ENCODE data around the gene HOXD13.
A peak's percentile ranks its signal among the peaks of the same experiment; 100 is the strongest.

HOXD13 gene

DNA sequence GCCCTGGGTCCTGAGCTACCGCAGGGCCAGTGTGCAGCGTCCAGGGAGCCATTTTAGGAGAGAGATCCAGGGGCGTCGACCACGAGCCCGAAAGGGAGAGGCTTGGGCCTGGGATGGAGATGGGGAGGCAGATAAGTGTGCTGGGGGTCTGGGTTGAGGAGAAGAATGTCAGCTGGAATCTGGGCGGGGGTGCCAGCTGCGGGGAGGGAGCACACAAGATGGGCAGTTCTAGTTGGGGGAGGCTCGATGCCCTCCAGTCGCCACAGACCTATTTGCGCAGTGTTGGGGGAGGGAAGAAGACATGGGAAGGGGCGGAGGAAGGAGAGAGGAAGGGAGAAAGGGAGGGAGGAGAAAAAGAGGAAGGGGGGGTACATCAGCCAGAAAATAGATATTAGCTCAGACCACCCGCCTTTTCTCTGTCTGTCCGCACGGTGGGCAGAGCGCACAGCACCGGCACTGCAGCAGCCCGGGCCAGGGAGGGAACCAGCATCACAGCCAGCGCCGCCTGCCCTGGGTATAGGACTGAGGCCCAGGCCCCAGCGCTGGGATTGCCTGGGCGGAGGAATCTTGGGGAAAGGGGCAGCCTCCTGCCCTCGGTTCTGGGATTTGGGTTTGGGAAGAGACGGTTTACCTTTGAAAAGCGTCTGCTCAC is 12.7 kb downstream of the HOXD13 start (continued):
- TF ChIP-seq ZIC2 (tag by site-specific recombination; IDR thresholded peaks at IDR 0.05) (peak; percentile 12; the same call in 1 of the 2 replicates), ZNF785 (tag by site-specific recombination; IDR thresholded peaks at IDR 0.05) (no peak), ZNF707 (tag by site-specific recombination; IDR thresholded peaks at IDR 0.05) (no peak), ZFP69B (tag by site-specific recombination; IDR thresholded peaks at IDR 0.05) (peak; percentile 21; the same call in 1 of the 2 replicates), ZEB2 (tag by site-specific recombination; IDR thresholded peaks at IDR 0.05) (peak; percentile 67; the same call in 1 of the 2 replicates), REPIN1 (tag by site-specific recombination; IDR thresholded peaks at IDR 0.05; ENCODE audit: low read depth) (no peak), ZNF366 (tag by site-specific recombination; conservative IDR thresholded peaks at IDR 0.05) (peak; percentile 87), ZBTB21 (tag by site-specific recombination; IDR thresholded peaks at IDR 0.05) (0 out of 2 replicates have a peak, but pooled peaks have one; percentile 22), ZNF664 (tag by site-specific recombination; IDR thresholded peaks at IDR 0.05) (no peak), PATZ1 (tag by site-specific recombination; IDR thresholded peaks at IDR 0.05) (peak; percentile 98), ZNF843 (tag by site-specific recombination; IDR thresholded peaks at IDR 0.05) (peak; percentile 49), ZBTB17 (tag by site-specific recombination; IDR thresholded peaks at IDR 0.05) (peak; percentile 73), ZNF37A (tag by site-specific recombination; IDR thresholded peaks at IDR 0.05) (no peak), OSR2 (tag by site-specific recombination; IDR thresholded peaks at IDR 0.05) (0 out of 2 replicates have a peak, but pooled peaks have one; percentile 24), HIC1 (tag by site-specific recombination; IDR thresholded peaks at IDR 0.05) (peak; percentile 98), SP2 (tag by site-specific recombination; IDR thresholded peaks at IDR 0.05) (peak; percentile 88)
- TF ChIP-seq, protein P1, sequence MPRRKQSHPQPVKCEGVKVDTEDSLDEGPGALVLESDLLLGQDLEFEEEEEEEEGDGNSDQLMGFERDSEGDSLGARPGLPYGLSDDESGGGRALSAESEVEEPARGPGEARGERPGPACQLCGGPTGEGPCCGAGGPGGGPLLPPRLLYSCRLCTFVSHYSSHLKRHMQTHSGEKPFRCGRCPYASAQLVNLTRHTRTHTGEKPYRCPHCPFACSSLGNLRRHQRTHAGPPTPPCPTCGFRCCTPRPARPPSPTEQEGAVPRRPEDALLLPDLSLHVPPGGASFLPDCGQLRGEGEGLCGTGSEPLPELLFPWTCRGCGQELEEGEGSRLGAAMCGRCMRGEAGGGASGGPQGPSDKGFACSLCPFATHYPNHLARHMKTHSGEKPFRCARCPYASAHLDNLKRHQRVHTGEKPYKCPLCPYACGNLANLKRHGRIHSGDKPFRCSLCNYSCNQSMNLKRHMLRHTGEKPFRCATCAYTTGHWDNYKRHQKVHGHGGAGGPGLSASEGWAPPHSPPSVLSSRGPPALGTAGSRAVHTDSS (tag by site-specific recombination; IDR thresholded peaks at IDR 0.05), result peak; percentile 88
- TF ChIP-seq, protein P2, sequence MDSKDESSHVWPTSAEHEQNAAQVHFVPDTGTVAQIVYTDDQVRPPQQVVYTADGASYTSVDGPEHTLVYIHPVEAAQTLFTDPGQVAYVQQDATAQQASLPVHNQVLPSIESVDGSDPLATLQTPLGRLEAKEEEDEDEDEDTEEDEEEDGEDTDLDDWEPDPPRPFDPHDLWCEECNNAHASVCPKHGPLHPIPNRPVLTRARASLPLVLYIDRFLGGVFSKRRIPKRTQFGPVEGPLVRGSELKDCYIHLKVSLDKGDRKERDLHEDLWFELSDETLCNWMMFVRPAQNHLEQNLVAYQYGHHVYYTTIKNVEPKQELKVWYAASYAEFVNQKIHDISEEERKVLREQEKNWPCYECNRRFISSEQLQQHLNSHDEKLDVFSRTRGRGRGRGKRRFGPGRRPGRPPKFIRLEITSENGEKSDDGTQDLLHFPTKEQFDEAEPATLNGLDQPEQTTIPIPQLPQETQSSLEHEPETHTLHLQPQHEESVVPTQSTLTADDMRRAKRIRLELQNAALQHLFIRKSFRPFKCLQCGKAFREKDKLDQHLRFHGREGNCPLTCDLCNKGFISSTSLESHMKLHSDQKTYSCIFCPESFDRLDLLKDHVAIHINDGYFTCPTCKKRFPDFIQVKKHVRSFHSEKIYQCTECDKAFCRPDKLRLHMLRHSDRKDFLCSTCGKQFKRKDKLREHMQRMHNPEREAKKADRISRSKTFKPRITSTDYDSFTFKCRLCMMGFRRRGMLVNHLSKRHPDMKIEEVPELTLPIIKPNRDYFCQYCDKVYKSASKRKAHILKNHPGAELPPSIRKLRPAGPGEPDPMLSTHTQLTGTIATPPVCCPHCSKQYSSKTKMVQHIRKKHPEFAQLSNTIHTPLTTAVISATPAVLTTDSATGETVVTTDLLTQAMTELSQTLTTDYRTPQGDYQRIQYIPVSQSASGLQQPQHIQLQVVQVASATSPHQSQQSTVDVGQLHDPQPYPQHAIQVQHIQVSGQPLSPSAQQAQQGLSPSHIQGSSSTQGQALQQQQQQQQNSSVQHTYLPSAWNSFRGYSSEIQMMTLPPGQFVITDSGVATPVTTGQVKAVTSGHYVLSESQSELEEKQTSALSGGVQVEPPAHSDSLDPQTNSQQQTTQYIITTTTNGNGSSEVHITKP (tag by site-specific recombination; IDR thresholded peaks at IDR 0.05), result peak; percentile 85
